ENCODE measurements around the gene CHAF1A. TPM values are rescaled to one million over a fixed set of nuclear protein-coding genes. Genes with fewer than 3 reads are reported as not detected.

The CHAF1A gene
- total RNA-seq, 4 donors from 2014 or later = 9.0 to 25.9 (median 12.6) TPM

DNA sequence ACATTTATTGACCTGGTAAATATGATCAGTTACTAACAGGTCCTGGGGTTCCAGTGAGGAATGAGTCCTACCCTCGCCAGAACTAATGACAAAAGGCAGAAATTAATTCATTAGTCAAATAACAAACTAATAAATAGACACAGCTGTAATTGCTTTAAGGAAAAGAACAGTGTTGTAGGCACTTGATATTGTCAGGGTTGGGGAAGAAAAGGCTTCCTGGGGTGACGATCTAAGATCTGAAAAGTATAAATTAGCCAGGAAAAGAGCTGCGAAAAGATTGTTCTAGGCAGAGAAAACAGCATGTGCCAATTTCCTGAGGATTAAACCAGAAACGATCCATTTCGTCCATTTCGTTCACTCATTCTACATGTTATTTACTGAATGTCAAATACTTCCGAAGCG is 670 bp upstream of the CHAF1A start:
- TF ChIP-seq POLR2A (IDR thresholded peaks at IDR 0.05) (no peak), CTCF (IDR thresholded peaks at IDR 0.05) (no peak)
- no peak overlapping the region for H3K4me3 ChIP-seq (ENCODE audit: low read depth, poor library complexity, severe bottlenecking)
- no peak for DNase-seq (ENCODE audit: low spot score in 2 of 2)
- intact Hi-C loops (cut with DNase I; ENCODE audit: low total_unique reads) = no loop called here
- 1% methylated on average over 8 of the region's 8 CpGs for WGBS, 2 donors

GRCh38 chr19:4403005-4403761 is 743 bp downstream of the CHAF1A start:
- TF ChIP-seq POLR2A (IDR thresholded peaks at IDR 0.05) (no peak), CTCF (IDR thresholded peaks at IDR 0.05) (no peak)
- intact Hi-C loops (cut with DNase I; ENCODE audit: low total_unique reads) = no loop called here
- 11% methylated on average over 31 to 32 of the region's 32 CpGs for WGBS, 2 donors
- DNase-seq (ENCODE audit: low spot score in 2 of 2) = peak in 1 of 2 donors; percentile 24
- H3K4me3 ChIP-seq (ENCODE audit: low read depth, poor library complexity, severe bottlenecking) = peak overlapping the region; percentile 59

- intact Hi-C loops (cut with DNase I; ENCODE audit: low total_unique reads) = no loop called here
- no peak for DNase-seq (ENCODE audit: low spot score in 2 of 2)
- H3K4me3 ChIP-seq (ENCODE audit: low read depth, poor library complexity, severe bottlenecking) = no peak overlapping the region
- TF ChIP-seq POLR2A (IDR thresholded peaks at IDR 0.05) = no peak
- 72 to 79% methylated on average over 8 of the region's 8 CpGs for WGBS, 2 donors
Measured at GRCh38 chr19:4405977-4406376, 3.5 kb downstream of the CHAF1A start.

GRCh38 chr19:4406626-4407025 is 4.2 kb downstream of the CHAF1A start:
- TF ChIP-seq CTCF (IDR thresholded peaks at IDR 0.05) = no peak
- TF ChIP-seq POLR2A (IDR thresholded peaks at IDR 0.05) = no peak
- intact Hi-C loops (cut with DNase I; ENCODE audit: low total_unique reads) = no loop called here
- 84 to 96% methylated on average over 7 of the region's 7 CpGs for WGBS, 2 donors
- no peak for DNase-seq (ENCODE audit: low spot score in 2 of 2)
- no peak overlapping the region for H3K4me3 ChIP-seq (ENCODE audit: low read depth, poor library complexity, severe bottlenecking)

DNA sequence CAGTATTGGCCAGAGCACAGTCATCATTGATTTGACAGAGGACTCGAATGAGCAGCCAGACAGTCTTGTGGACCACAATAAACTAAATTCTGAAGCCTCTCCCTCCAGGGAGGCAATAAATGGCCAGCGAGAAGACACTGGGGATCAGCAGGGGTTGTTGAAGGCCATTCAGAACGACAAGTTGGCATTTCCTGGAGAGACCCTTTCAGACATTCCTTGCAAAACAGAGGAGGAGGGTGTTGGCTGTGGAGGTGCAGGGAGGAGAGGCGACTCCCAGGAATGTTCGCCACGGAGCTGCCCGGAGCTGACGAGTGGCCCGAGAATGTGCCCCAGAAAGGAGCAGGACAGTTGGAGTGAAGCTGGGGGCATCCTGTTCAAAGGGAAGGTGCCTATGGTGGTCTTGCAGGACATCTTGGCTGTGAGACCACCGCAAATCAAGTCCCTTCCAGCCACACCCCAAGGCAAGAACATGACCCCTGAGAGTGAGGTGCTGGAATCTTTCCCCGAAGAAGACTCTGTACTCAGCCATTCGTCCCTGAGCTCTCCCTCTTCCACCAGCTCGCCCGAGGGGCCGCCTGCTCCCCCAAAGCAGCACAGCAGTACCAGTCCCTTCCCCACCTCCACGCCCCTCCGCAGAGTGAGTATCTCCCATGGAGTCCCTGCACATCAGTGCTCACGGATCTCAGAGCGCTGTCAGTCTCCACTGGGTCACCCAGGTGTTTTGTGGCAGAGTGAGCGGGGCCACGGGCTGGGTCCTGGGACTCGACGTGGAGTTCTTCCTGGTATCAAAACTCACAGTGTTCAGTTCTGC is 6.9 kb downstream of the CHAF1A start:
- 92% methylated on average over 23 of the region's 23 CpGs for WGBS, 2 donors
- H3K4me3 ChIP-seq (ENCODE audit: low read depth, poor library complexity, severe bottlenecking) = no peak overlapping the region
- no peak for DNase-seq (ENCODE audit: low spot score in 2 of 2)
- intact Hi-C loops (cut with DNase I; ENCODE audit: low total_unique reads) = no loop called here
- no peak for TF ChIP-seq POLR2A (IDR thresholded peaks at IDR 0.05)
- no peak for TF ChIP-seq CTCF (IDR thresholded peaks at IDR 0.05)

DNA sequence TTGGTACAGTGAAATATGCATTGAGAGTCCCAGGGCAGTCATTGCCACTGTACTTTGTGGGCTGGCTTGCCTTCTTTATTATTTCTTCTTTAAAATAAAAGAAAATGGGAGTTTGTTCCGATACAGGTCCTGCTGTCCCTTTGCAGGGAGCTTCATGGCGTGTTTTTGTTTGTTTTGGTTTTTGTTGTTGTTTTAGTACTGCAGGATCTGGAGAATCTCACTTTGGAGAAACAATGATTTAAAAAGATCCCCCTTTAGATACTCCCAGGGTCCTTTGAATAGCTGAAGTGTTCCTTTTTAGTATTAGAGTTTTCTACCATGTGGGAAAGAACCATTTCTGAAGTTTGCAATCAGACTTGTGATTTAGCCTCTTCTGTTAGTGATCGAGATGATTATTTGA is 11.1 kb downstream of the CHAF1A start:
- WGBS, 2 donors = 93 to 98% methylated on average over 3 of the region's 3 CpGs
- intact Hi-C loops (cut with DNase I; ENCODE audit: low total_unique reads) = no loop called here
- DNase-seq (ENCODE audit: low spot score in 2 of 2) = no peak
- no peak for TF ChIP-seq CTCF (IDR thresholded peaks at IDR 0.05)
- no peak for TF ChIP-seq POLR2A (IDR thresholded peaks at IDR 0.05)
- H3K4me3 ChIP-seq (ENCODE audit: low read depth, poor library complexity, severe bottlenecking) = no peak overlapping the region
